ENCODE data around the gene UBR2. TPM values are rescaled to one million over a fixed set of nuclear protein-coding genes. Genes with fewer than 3 reads are reported as not detected.

Gene UBR2
- 13.1 and 18.7 TPM in 2 replicates for total RNA-seq (2014; rRNA removed; shearing (Covaris generic))

DNA sequence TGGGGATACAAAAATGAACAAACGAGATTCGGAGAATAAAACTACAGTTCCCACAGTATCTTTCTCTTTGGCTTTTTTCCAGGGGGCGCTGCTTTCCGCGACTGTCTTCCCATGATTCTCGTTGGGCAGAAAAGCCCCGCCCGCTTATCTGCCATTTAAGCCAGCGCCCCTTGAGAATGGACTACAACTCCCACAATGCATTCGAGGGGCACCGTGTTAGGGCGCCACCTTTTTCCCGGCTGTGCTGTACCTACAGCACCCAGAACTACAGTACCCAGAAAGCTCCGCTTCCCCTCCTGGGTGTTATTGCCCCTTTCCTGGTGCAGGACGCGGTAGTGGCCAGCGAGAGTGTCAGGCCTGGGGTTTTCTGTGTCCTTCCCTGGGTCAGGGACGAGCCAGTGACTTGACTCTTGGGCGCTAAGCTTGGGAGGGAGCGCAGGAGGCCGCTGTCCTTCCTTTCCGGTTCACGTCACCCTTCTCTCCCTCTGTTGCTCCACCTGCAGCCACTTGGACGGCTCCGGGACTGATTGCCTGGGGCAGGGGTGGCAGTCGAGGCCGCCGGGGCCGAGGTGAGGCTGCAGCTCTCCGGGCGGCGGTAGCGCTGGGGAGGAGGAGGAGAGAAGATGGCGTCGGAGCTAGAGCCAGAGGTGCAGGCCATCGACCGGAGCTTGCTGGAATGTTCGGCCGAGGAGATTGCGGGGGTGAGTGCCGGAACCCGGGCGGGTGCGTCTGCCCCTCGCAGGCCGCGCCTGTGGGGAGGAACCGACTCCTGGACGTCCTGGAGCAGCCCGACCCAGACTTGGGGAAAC lies at the start of gene UBR2:
TSS of gene UBR2 (plus strand) at position 333 of the 809 bp plus-strand sequence. CDS start at position 624, 291 bp downstream.
- Histone ChIP-seq H3K36me3 (replicated peaks; ENCODE audit: control insufficient read depth, insufficient read depth, low read length) (no peaks in the 10 kb centered on the region), H3K27me3 (ENCODE audit: control insufficient read depth, insufficient read depth, low read length) (no peaks in the 10 kb centered on the region), H3K4me3 (ENCODE audit: insufficient read depth, low read depth, low read length) (peak within 1 kb of the TSS; percentile 95)
- DNase-seq: peak; percentile 87

- DNase-seq: no peak
- H3K36me3 ChIP-seq (replicated peaks; ENCODE audit: control insufficient read depth, insufficient read depth, low read length): no peaks in the 10 kb centered on the region
- no peak overlapping the region for H3K4me3 ChIP-seq (ENCODE audit: insufficient read depth, low read depth, low read length)
- H3K27me3 ChIP-seq (ENCODE audit: control insufficient read depth, insufficient read depth, low read length): no peaks in the 10 kb centered on the region
Observed at GRCh38 chr6:42514745-42515144, 49.1 kb upstream of the UBR2 start.

GRCh38 chr6:42519779-42520178 lies 44.0 kb upstream of the UBR2 start:
- no peaks in the 10 kb centered on the region for H3K27me3 ChIP-seq (ENCODE audit: control insufficient read depth, insufficient read depth, low read length)
- no peaks in the 10 kb centered on the region for H3K36me3 ChIP-seq (replicated peaks; ENCODE audit: control insufficient read depth, insufficient read depth, low read length)
- no peak for DNase-seq
- no peak overlapping the region for H3K4me3 ChIP-seq (ENCODE audit: insufficient read depth, low read depth, low read length)

- Histone ChIP-seq H3K27me3 (ENCODE audit: control insufficient read depth, insufficient read depth, low read length) (no peaks in the 10 kb centered on the region), H3K4me3 (ENCODE audit: insufficient read depth, low read depth, low read length) (no peak overlapping the region), H3K36me3 (replicated peaks; ENCODE audit: control insufficient read depth, insufficient read depth, low read length) (no peaks in the 10 kb centered on the region)
- no peak for DNase-seq
Observed at GRCh38 chr6:42520786-42521607, 42.8 kb upstream of the UBR2 start.

- Histone ChIP-seq H3K36me3 (replicated peaks; ENCODE audit: control insufficient read depth, insufficient read depth, low read length) (no peaks in the 10 kb centered on the region), H3K4me3 (ENCODE audit: insufficient read depth, low read depth, low read length) (no peak overlapping the region), H3K27me3 (ENCODE audit: control insufficient read depth, insufficient read depth, low read length) (no peaks in the 10 kb centered on the region)
- no peak for DNase-seq
Observed at GRCh38 chr6:42522036-42522435, 41.8 kb upstream of the UBR2 start.

DNA sequence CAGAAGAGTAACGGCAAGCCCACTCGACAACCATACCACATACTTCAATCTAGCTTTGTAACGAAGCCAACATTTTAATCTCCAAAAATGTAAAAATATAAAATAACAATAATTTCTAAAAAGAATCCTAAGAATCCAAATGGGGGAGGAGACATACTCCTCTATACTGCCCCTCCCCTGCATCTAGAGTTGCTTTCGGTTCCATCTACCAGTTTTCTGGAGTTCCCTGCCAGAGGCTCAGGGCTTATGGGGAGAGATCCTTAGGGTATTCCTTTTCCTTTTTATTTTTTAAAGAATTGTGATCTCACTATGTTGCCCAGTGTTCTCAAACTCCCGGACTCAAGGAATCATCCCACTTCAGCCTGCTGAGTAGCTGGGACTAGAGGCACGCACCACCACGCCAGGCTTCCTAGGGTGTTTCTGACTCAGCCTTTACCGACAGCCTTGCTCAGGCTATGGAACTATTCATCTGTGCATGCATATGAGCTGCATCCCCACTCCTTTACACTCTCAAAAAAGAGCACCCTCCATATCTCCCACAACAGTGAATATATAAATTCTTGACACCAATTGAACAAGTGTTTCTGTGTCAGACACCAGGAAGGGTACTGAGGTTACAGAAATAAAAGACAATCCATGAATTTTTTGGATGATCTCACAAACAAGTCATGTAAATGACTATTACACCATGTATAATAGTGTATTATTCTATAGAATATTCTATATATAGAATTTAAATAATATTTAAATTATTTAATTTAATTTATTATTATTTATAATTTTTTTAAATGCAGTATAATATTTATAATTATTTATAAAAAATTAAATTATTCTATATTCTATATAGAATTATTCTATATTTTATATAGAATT lies 40.7 kb upstream of the UBR2 start:
- Histone ChIP-seq H3K4me3 (ENCODE audit: insufficient read depth, low read depth, low read length) (no peak overlapping the region), H3K27me3 (ENCODE audit: control insufficient read depth, insufficient read depth, low read length) (no peaks in the 10 kb centered on the region), H3K36me3 (replicated peaks; ENCODE audit: control insufficient read depth, insufficient read depth, low read length) (no peaks in the 10 kb centered on the region)
- DNase-seq: no peak

DNA sequence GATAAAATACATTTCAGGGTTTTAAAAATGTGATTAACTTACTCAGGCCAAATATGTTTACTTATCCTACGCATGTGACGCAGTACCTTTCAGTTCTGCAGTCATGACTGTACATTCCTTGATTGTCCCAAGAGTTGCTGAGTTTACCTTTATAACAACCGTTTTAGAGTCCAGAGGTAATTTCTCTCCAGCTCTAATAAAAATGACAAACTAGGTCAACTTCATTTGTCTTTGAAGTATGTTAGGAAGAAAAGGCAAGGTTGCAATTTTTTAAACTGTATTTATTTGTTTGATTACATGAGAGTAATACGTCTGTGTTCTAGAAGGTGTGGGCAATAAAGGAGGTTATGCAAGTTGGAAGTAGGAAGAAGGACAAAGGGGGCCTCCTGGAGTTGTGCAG lies 38.6 kb upstream of the UBR2 start:
- H3K36me3 ChIP-seq (replicated peaks; ENCODE audit: control insufficient read depth, insufficient read depth, low read length): no peaks in the 10 kb centered on the region
- DNase-seq: no peak

DNA sequence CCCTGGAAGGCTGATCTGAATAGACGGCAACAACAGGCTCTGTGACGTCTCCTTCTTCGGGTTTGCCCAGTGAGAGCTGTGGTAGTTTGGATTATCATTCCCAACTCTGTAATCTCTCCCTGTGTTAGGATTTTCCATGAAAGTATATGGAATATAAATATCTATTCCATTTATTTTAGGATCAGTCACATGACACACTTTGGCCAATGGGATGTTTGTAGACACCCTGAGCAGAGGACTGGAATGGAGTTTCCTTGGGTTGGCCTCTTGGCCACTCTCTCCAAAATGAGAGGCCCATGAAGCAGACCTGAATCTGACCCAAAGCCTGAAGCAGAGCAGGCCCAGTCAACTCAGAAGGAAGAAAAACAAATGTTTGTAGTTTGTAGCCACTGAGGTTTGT lies 37.2 kb upstream of the UBR2 start:
- DNase-seq: no peak
- Histone ChIP-seq H3K36me3 (replicated peaks; ENCODE audit: control insufficient read depth, insufficient read depth, low read length) (no peaks in the 10 kb centered on the region), H3K27me3 (ENCODE audit: control insufficient read depth, insufficient read depth, low read length) (no peaks in the 10 kb centered on the region), H3K4me3 (ENCODE audit: insufficient read depth, low read depth, low read length) (no peak overlapping the region)

More for the DNA sequence above, 38.6 kb upstream of the UBR2 start:
- Histone ChIP-seq H3K4me3 (ENCODE audit: insufficient read depth, low read depth, low read length) (no peak overlapping the region), H3K27me3 (ENCODE audit: control insufficient read depth, insufficient read depth, low read length) (no peaks in the 10 kb centered on the region)

DNA sequence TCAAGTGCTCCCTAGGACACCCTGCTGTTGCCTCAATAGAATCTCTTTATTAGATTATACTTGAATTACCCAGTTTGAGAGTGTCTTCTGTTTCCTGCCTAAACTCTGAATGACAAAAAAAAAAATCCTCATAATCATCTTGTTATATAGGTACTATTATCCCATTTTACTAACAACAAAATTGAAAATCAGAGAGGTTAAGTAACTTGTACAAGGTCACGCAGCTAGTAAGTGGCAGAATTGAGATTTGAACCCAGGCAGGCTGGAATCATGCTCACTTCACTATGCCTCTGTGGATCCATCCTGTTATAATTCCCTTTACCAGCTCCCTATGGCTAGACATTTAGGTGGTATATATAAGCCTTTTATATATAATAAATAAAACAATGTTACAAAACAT lies 36.6 kb upstream of the UBR2 start:
- no peaks in the 10 kb centered on the region for H3K36me3 ChIP-seq (replicated peaks; ENCODE audit: control insufficient read depth, insufficient read depth, low read length)
- no peak for DNase-seq

GRCh38 chr6:42530296-42530695 lies 33.5 kb upstream of the UBR2 start:
- Histone ChIP-seq H3K4me3 (ENCODE audit: insufficient read depth, low read depth, low read length) (no peak overlapping the region), H3K27me3 (ENCODE audit: control insufficient read depth, insufficient read depth, low read length) (no peaks in the 10 kb centered on the region)
- no peak for DNase-seq

More for the DNA sequence above, 36.6 kb upstream of the UBR2 start:
- no peak overlapping the region for H3K4me3 ChIP-seq (ENCODE audit: insufficient read depth, low read depth, low read length)
- no peaks in the 10 kb centered on the region for H3K27me3 ChIP-seq (ENCODE audit: control insufficient read depth, insufficient read depth, low read length)

DNA sequence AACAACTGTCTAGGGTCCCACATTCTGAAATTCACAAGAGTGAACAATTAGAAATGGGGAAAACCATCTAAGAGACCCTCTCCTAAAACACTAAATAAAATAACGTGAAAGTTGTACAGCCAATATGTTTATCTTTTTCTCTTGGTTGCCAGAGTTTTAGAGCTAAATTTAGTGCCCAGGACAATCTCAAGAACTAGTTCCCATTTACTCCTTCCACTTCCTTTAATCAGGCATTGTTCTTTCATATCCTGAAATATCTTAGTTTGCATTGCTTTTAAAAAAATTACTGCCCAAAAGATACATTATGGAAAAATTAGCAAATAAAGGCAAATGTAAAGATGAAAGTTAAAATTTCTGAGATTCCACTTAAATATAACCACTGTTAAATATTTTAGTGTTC lies 33.1 kb upstream of the UBR2 start:
- Histone ChIP-seq H3K4me3 (ENCODE audit: insufficient read depth, low read depth, low read length) (no peak overlapping the region), H3K36me3 (replicated peaks; ENCODE audit: control insufficient read depth, insufficient read depth, low read length) (no peaks in the 10 kb centered on the region), H3K27me3 (ENCODE audit: control insufficient read depth, insufficient read depth, low read length) (no peaks in the 10 kb centered on the region)
- DNase-seq: no peak

More at GRCh38 chr6:42530296-42530695, 33.5 kb upstream of the UBR2 start:
- no peaks in the 10 kb centered on the region for H3K36me3 ChIP-seq (replicated peaks; ENCODE audit: control insufficient read depth, insufficient read depth, low read length)

DNA sequence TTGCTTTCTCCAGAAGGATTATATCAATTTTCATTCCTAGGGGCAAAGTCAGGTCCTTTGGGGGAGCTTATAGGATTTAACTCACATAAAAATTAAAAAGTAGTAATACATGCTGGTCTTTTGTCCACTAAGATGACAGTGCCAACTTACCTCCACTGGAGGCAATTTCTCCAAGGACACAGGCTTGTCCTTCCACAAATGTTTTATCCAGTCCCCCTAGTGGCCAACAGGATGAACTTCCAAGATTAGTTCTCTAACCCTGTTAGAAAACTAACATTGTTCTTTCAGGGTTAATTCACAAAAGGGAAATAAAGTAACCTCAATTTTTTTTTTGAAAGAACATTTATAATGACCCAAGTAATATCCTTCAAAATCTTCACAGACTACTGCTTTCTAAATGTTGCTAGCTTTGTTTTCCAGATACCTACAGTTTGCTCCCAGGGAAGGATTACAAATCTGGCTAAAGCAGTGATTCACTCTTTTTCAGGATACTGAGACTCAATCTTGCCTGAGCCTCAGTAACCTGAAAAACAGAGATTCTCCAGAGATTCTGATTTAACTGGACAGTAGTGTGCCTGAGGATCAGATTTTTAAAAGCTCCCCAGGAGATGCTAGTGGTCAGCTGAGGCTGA lies 31.7 kb upstream of the UBR2 start:
- Histone ChIP-seq H3K27me3 (ENCODE audit: control insufficient read depth, insufficient read depth, low read length) (no peaks in the 10 kb centered on the region), H3K36me3 (replicated peaks; ENCODE audit: control insufficient read depth, insufficient read depth, low read length) (no peaks in the 10 kb centered on the region), H3K4me3 (ENCODE audit: insufficient read depth, low read depth, low read length) (no peak overlapping the region)
- peak; percentile 63 for DNase-seq

- Histone ChIP-seq H3K4me3 (ENCODE audit: insufficient read depth, low read depth, low read length) (no peak overlapping the region), H3K27me3 (ENCODE audit: control insufficient read depth, insufficient read depth, low read length) (no peaks in the 10 kb centered on the region), H3K36me3 (replicated peaks; ENCODE audit: control insufficient read depth, insufficient read depth, low read length) (no peaks in the 10 kb centered on the region)
- no peak for DNase-seq
Observed at GRCh38 chr6:42533794-42534193, 30.0 kb upstream of the UBR2 start.

- no peak for DNase-seq
- H3K36me3 ChIP-seq (replicated peaks; ENCODE audit: control insufficient read depth, insufficient read depth, low read length): no peaks in the 10 kb centered on the region
- no peaks in the 10 kb centered on the region for H3K27me3 ChIP-seq (ENCODE audit: control insufficient read depth, insufficient read depth, low read length)
- no peak overlapping the region for H3K4me3 ChIP-seq (ENCODE audit: insufficient read depth, low read depth, low read length)
Observed at GRCh38 chr6:42537536-42537935, 26.3 kb upstream of the UBR2 start.
